Neural cell (in vitro differentiated cells): Measurements from ENCODE around the gene ATP9B. TPM values are rescaled to one million over a fixed set of nuclear protein-coding genes. Genes with fewer than 3 reads are reported as not detected.

Source experiments
- H2AFZ ChIP-seq: fragments of 200-600, 300-800 bp; sonication (generic), shearing (Covaris generic); 2 replicates; pipeline ENCODE4 v1.6.0; 2014; ENCODE audit warnings: low read depth, mild to moderate bottlenecking, antibody characterized with exemption, low read length, moderate library complexity
- H3F3A ChIP-seq: fragments of 200-600 bp; shearing (Covaris generic); 2 replicates; pipeline ENCODE4 v1.6.1; 2016; ENCODE audit warnings: mild to moderate bottlenecking, moderate library complexity, mixed read lengths, antibody characterized with exemption, low read length; ENCODE audit not compliant: insufficient read depth, poor library complexity, severe bottlenecking
- H3K27ac ChIP-seq: fragments of 200-600, 300-800 bp; sonication (generic), shearing (Covaris generic); 2 replicates; pipeline ENCODE4 v1.5.1; 2014; ENCODE audit warnings: mild to moderate bottlenecking, low read length, moderate library complexity
- H3K27me3 ChIP-seq: fragments of 300-800, 200-600 bp; sonication (generic), shearing (Covaris generic); 2 replicates; pipeline ENCODE4 v1.6.0; 2014; ENCODE audit warnings: mild to moderate bottlenecking, low read depth, low read length, moderate library complexity; ENCODE audit not compliant: insufficient read depth
- H3K36me3 ChIP-seq: fragments of 300-800, 200-600 bp; sonication (generic), shearing (Covaris generic); 2 replicates; pipeline ENCODE4 v1.5.1; 2014; ENCODE audit warnings: mild to moderate bottlenecking, antibody characterized with exemption, low read length, moderate library complexity; ENCODE audit not compliant: insufficient read depth
- H3K4me2 ChIP-seq: fragments of 300-800, 200-600 bp; sonication (generic), shearing (Covaris generic); 2 replicates; pipeline ENCODE4 v1.6.0; 2014; ENCODE audit warnings: mild to moderate bottlenecking, low read length
- H3K4me3 ChIP-seq: fragments of 300-800, 200-600 bp; sonication (generic), shearing (Covaris generic); 2 replicates; pipeline ENCODE4 v1.5.1; 2014; ENCODE audit warnings: mild to moderate bottlenecking, low read length, moderate library complexity
- H3K79me2 ChIP-seq: fragments of 200-600 bp; shearing (Covaris generic); replicated peaks from 2 replicates; pipeline ENCODE4 v1.6.0; 2014; ENCODE audit warnings: mild to moderate bottlenecking, low read length, moderate library complexity; ENCODE audit not compliant: insufficient read depth
- H3K9ac ChIP-seq: fragments of 300-800, 200-600 bp; sonication (generic), shearing (Covaris generic); 2 replicates; pipeline ENCODE4 v1.6.1; 2016; ENCODE audit warnings: mild to moderate bottlenecking, low read length, mixed read lengths
- H3K9me2 ChIP-seq: fragments of 200-600 bp; shearing (Covaris generic); 2 replicates; pipeline ENCODE4 v1.6.1; 2016; ENCODE audit warnings: mild to moderate bottlenecking, low read length, mixed read lengths; ENCODE audit not compliant: insufficient read depth
- H3K9me3 ChIP-seq: fragments of 200-600, 300-800 bp; sonication (generic), shearing (Covaris generic); 2 replicates; pipeline ENCODE4 v1.6.1; 2016; ENCODE audit warnings: mild to moderate bottlenecking, mixed run types, low read length, moderate library complexity, mixed read lengths
- H4K20me1 ChIP-seq: fragments of 200-600 bp; shearing (Covaris generic); 2 replicates; pipeline ENCODE4 v1.6.1; 2016; ENCODE audit warnings: mild to moderate bottlenecking, mixed run types; ENCODE audit not compliant: insufficient read depth
- CTCF ChIP-seq: fragments of 450-650 bp; IDR thresholded peaks from 2 replicates; pipeline ENCODE4 v1.5.1; 2014; ENCODE audit warnings: antibody characterized with exemption, mild to moderate bottlenecking, moderate library complexity; ENCODE audit not compliant: poor library complexity, severe bottlenecking
- EP300 ChIP-seq: fragments of 450-650 bp; conservative IDR thresholded peaks from 2 replicates; pipeline ENCODE4 v1.6.1; 2014; ENCODE audit warnings: antibody characterized with exemption, mild to moderate bottlenecking, moderate library complexity; ENCODE audit not compliant: poor library complexity, severe bottlenecking
- EZH2 ChIP-seq: fragments of 200-600, 300-800 bp; shearing (Covaris generic), sonication (generic); IDR thresholded peaks from 2 replicates; pipeline ENCODE4 v1.6.1; 2014; ENCODE audit warnings: antibody characterized with exemption, low read length, borderline replicate concordance, mild to moderate bottlenecking; ENCODE audit not compliant: insufficient read depth, poor library complexity, severe bottlenecking
- MXI1 ChIP-seq: fragments of 450-650 bp; conservative IDR thresholded peaks from 2 replicates; pipeline ENCODE4 v1.6.1; 2014; ENCODE audit warnings: antibody characterized with exemption, mild to moderate bottlenecking; ENCODE audit not compliant: poor library complexity, severe bottlenecking
- POLR2AphosphoS5 ChIP-seq: IDR thresholded peaks from 2 replicates; pipeline ENCODE4 v1.6.1; 2012
- RAD21 ChIP-seq: fragments of 450-650 bp; conservative IDR thresholded peaks from 2 replicates; pipeline ENCODE4 v1.6.1; 2014; ENCODE audit warnings: antibody characterized with exemption, mild to moderate bottlenecking, moderate library complexity
- REST ChIP-seq: IDR thresholded peaks from 2 replicates; pipeline ENCODE4 v1.6.1; 2012; ENCODE audit warnings: borderline replicate concordance
- SMC3 ChIP-seq: fragments of 450-650 bp; conservative IDR thresholded peaks from 2 replicates; pipeline ENCODE4 v1.6.1; 2014; ENCODE audit warnings: antibody characterized with exemption, mild to moderate bottlenecking, moderate library complexity; ENCODE audit not compliant: poor library complexity
- TAF1 ChIP-seq: IDR thresholded peaks from 2 replicates; pipeline ENCODE4 v1.6.1; 2012; ENCODE audit warnings: low read depth
- polyA plus RNA-seq: library from polyadenylated mRNA; depleted of rRNA; stranded (reverse); fragments of >200 nt; gene quantifications from 2 replicates; pipeline ENCODE4 v1.2.3, GENCODE V29; 2014

Gene ATP9B
- polyA plus RNA-seq, 1 donor from 2014 or later: 15.4 TPM

GRCh38 chr18:79182047-79182713, 113.0 kb downstream of the ATP9B start:
- Histone ChIP-seq H3K9ac (no peak overlapping the region), H3K4me3 (no peak overlapping the region), H3F3A (peaks cover 2% of the 10 kb centered on the region), H3K9me2 (no peaks in the 10 kb centered on the region), H2AFZ (no peak overlapping the region), H3K4me2 (no peak overlapping the region), H4K20me1 (no peaks in the 10 kb centered on the region), H3K27me3 (no peaks in the 10 kb centered on the region), H3K36me3 (no peaks in the 10 kb centered on the region), H3K79me2 (no peaks in the 10 kb centered on the region), H3K27ac (no peak overlapping the region), H3K9me3 (no peaks in the 10 kb centered on the region)
- TF ChIP-seq TAF1 (no peak), MXI1 (no peak), CTCF (no peak), EZH2 (no peak), POLR2AphosphoS5 (no peak)

- no peak overlapping the region for H2AFZ ChIP-seq
- H4K20me1 ChIP-seq: no peaks in the 10 kb centered on the region
- H3K27ac ChIP-seq: no peak overlapping the region
- no peaks in the 10 kb centered on the region for H3K79me2 ChIP-seq
- peak overlapping the region; percentile 26 for H3K4me2 ChIP-seq
- no peak overlapping the region for H3K9ac ChIP-seq
- H3K9me2 ChIP-seq: no peaks in the 10 kb centered on the region
- H3K36me3 ChIP-seq: peaks cover 3% of the 10 kb centered on the region
- no peak for TF ChIP-seq SMC3
- TF ChIP-seq EZH2: no peak
- no peak for TF ChIP-seq EP300
- TF ChIP-seq REST: no peak
- TF ChIP-seq RAD21: no peak
- no peak for TF ChIP-seq MXI1
- no peak for TF ChIP-seq POLR2AphosphoS5
- no peak for TF ChIP-seq CTCF
- no peak for TF ChIP-seq TAF1
- H3K27me3 ChIP-seq: no peaks in the 10 kb centered on the region
- no peak overlapping the region for H3K4me3 ChIP-seq
- peaks cover 2% of the 10 kb centered on the region for H3F3A ChIP-seq
- no peaks in the 10 kb centered on the region for H3K9me3 ChIP-seq
Observed at GRCh38 chr18:79185648-79186047, 116.5 kb downstream of the ATP9B start.
